Measurements from ENCODE around the gene CACNA1I.

GRCh38 chr22:39600491-39601179, 30.1 kb downstream of the CACNA1I start:
- TF ChIP-seq EZH2 (IDR thresholded peaks at IDR 0.05) (no peak), EZH2phosphoT487 (IDR thresholded peaks at IDR 0.05) (no peak)
- TF ChIP-seq, protein P1, sequence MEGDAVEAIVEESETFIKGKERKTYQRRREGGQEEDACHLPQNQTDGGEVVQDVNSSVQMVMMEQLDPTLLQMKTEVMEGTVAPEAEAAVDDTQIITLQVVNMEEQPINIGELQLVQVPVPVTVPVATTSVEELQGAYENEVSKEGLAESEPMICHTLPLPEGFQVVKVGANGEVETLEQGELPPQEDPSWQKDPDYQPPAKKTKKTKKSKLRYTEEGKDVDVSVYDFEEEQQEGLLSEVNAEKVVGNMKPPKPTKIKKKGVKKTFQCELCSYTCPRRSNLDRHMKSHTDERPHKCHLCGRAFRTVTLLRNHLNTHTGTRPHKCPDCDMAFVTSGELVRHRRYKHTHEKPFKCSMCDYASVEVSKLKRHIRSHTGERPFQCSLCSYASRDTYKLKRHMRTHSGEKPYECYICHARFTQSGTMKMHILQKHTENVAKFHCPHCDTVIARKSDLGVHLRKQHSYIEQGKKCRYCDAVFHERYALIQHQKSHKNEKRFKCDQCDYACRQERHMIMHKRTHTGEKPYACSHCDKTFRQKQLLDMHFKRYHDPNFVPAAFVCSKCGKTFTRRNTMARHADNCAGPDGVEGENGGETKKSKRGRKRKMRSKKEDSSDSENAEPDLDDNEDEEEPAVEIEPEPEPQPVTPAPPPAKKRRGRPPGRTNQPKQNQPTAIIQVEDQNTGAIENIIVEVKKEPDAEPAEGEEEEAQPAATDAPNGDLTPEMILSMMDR (IDR thresholded peaks at IDR 0.05), result no peak
